Measurements from ENCODE around the gene CDK5RAP2. TPM values are rescaled to one million over a fixed set of nuclear protein-coding genes. Genes with fewer than 3 reads are reported as not detected.
"Not testable (repeated sequence)": the region's sequence is repeated elsewhere in the genome, so short reads cannot be mapped to it uniquely, and the experiment has no call there.

Gene CDK5RAP2
- total RNA-seq, 2 donors from 2014 or later: 31.9 to 45.8 TPM

- H3K4me3 ChIP-seq: no peak overlapping the region
- no peaks in the 10 kb centered on the region for H3K4me1 ChIP-seq
- H3K27me3 ChIP-seq: no peaks in the 10 kb centered on the region
- no peak for DNase-seq
- H3K36me3 ChIP-seq: no peaks in the 10 kb centered on the region
- H3K9me3 ChIP-seq: no peaks in the 10 kb centered on the region
- intact Hi-C loops (cut with DNase I): no loop called here
- H3K27ac ChIP-seq: no peak overlapping the region
- H3K9ac ChIP-seq (ENCODE audit: low read depth in 2 of 2, low read length in 2 of 2): no peak overlapping the region
- TF ChIP-seq, protein P1, sequence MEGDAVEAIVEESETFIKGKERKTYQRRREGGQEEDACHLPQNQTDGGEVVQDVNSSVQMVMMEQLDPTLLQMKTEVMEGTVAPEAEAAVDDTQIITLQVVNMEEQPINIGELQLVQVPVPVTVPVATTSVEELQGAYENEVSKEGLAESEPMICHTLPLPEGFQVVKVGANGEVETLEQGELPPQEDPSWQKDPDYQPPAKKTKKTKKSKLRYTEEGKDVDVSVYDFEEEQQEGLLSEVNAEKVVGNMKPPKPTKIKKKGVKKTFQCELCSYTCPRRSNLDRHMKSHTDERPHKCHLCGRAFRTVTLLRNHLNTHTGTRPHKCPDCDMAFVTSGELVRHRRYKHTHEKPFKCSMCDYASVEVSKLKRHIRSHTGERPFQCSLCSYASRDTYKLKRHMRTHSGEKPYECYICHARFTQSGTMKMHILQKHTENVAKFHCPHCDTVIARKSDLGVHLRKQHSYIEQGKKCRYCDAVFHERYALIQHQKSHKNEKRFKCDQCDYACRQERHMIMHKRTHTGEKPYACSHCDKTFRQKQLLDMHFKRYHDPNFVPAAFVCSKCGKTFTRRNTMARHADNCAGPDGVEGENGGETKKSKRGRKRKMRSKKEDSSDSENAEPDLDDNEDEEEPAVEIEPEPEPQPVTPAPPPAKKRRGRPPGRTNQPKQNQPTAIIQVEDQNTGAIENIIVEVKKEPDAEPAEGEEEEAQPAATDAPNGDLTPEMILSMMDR (IDR thresholded peaks at IDR 0.05): no peak
Measured at GRCh38 chr9:120464887-120465421, 115.0 kb downstream of the CDK5RAP2 start.

DNA sequence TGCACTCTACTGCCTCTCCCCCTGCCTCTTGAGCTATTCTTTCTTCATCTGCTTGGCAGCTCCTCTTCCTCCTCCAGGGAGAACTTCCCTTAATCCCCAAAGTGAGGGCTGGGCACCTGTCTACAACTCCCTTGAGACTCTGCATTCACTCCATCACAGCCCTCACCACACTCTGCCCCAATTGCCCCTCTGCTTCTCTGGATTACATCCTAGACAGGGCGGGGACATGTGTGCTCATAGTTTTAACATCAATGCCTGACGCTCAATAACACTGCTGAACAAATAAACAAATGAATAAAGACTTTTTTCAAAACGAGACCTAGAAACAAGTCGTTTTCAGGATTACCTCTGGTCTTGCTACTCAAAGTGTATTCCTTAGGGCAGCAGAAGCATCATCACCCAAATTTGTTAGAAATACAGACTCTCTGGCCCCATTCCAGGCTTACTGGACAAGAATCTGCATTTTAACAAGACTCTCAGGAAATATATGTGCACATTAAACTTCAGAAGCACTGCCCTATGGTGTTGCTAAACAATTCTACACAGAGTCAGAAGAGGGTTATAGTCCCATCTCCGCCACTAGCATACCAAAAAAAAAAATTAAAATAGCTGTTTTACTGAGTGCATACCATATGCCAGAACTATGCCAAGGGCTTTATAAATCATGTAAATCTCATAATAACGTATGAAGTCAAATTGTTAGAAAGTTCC is 115.6 kb downstream of the CDK5RAP2 start:
- intact Hi-C loops (cut with DNase I): no loop called here
- Histone ChIP-seq H3K27ac (no peak overlapping the region), H3K9me3 (no peaks in the 10 kb centered on the region), H3K4me3 (no peak overlapping the region), H3K36me3 (no peaks in the 10 kb centered on the region), H3K27me3 (no peaks in the 10 kb centered on the region), H3K9ac (ENCODE audit: low read depth in 2 of 2, low read length in 2 of 2) (no peak overlapping the region), H3K4me1 (no peaks in the 10 kb centered on the region)
- DNase-seq: no peak
- TF ChIP-seq, protein P1 (IDR thresholded peaks at IDR 0.05): no peak

- H3K9me3 ChIP-seq: no peaks in the 10 kb centered on the region
- TF ChIP-seq, protein P1 (IDR thresholded peaks at IDR 0.05): no peak
- DNase-seq: no peak
- intact Hi-C loops (cut with DNase I): no loop called here
- H3K27me3 ChIP-seq: no peaks in the 10 kb centered on the region
- no peak overlapping the region for H3K4me3 ChIP-seq
- no peaks in the 10 kb centered on the region for H3K36me3 ChIP-seq
- no peaks in the 10 kb centered on the region for H3K4me1 ChIP-seq
- H3K27ac ChIP-seq: no peak overlapping the region
- no peak overlapping the region for H3K9ac ChIP-seq (ENCODE audit: low read depth in 2 of 2, low read length in 2 of 2)
Measured at GRCh38 chr9:120463765-120464164, 116.2 kb downstream of the CDK5RAP2 start.

GRCh38 chr9:120461677-120462076 is 118.3 kb downstream of the CDK5RAP2 start:
- H3K4me1 ChIP-seq; intact Hi-C loops (cut with DNase I); H3K9ac ChIP-seq (ENCODE audit: low read depth in 2 of 2, low read length in 2 of 2); H3K4me3 ChIP-seq; H3K36me3 ChIP-seq; H3K9me3 ChIP-seq; DNase-seq; H3K27ac ChIP-seq; H3K27me3 ChIP-seq: not testable (repeated sequence)

DNA sequence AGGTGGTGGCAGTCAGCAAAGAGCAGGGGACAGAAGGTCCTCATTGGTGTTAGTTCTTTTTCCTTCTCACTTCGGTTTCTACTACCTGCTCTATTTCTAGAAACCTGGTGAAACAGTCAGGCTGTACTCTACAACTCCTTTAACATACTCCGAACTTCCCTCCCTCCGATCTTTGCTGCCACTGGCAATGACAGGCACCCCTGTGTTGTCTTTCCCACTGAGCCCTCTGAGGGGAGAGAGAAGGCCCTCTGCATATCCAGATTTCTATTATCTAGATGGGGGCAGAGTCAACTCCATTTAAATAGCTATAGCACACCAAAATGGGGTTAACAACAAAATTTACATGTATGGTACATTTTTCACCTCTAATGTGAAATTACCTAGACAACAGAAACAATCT is 123.7 kb downstream of the CDK5RAP2 start:
- H3K27me3 ChIP-seq: no peaks in the 10 kb centered on the region
- TF ChIP-seq, protein P1 (IDR thresholded peaks at IDR 0.05): no peak
- intact Hi-C loops (cut with DNase I): no loop called here
- H3K4me1 ChIP-seq: no peaks in the 10 kb centered on the region
- no peaks in the 10 kb centered on the region for H3K9me3 ChIP-seq
- no peak overlapping the region for H3K4me3 ChIP-seq
- H3K27ac ChIP-seq: no peak overlapping the region
- H3K9ac ChIP-seq (ENCODE audit: low read depth in 2 of 2, low read length in 2 of 2): no peak overlapping the region
- DNase-seq: no peak
- H3K36me3 ChIP-seq: no peaks in the 10 kb centered on the region

DNA sequence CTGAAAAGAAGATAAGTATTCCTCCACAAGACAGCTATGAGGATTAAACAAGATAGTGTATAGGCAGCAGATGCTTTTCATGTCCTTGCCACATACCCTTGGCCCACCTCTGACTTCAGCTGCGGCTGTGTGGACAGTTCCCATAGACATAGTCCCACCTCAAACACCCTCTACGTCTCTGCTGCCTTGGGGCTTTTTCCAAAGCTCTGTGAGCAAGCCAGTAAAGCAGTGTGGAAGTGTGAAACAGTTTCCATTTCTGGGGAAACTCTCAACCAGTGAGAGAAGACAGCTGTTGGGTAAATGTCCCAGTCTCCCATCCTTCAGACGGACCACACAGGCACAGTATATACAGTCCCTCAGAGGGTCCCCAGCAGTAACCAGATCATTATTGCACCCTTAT is 125.5 kb downstream of the CDK5RAP2 start:
- no peaks in the 10 kb centered on the region for H3K36me3 ChIP-seq
- H3K4me3 ChIP-seq: no peak overlapping the region
- H3K9me3 ChIP-seq: no peaks in the 10 kb centered on the region
- H3K4me1 ChIP-seq: no peaks in the 10 kb centered on the region
- DNase-seq: no peak
- TF ChIP-seq, protein P1 (IDR thresholded peaks at IDR 0.05): no peak
- H3K27me3 ChIP-seq: no peaks in the 10 kb centered on the region
- H3K9ac ChIP-seq (ENCODE audit: low read depth in 2 of 2, low read length in 2 of 2): no peak overlapping the region
- intact Hi-C loops (cut with DNase I): no loop called here
- H3K27ac ChIP-seq: no peak overlapping the region
